Gastroesophageal sphincter (tissue), 4 donors: Measurements from ENCODE around the gene ARHGEF10L. TPM values are rescaled to one million over a fixed set of nuclear protein-coding genes. Genes with fewer than 3 reads are reported as not detected.

Experiments
- ATAC-seq: fragments of 150-250 bp; one replicate; pipeline ENCODE4 v1.9.1; 2016; ENCODE audit warnings: mild to moderate bottlenecking, moderate library complexity
- H3K27ac ChIP-seq, 4 donors: fragments of 200-600 bp; sonication (generic) in 3 of 4; 1 replicate in 3 of 4; 2 replicates in 1 of 4; pipeline ENCODE4 v1.5.1; 2016 to 2019
- H3K27me3 ChIP-seq: fragments of 200-600 bp; sonication (generic); one replicate; pipeline ENCODE4 v1.5.1; 2019
- H3K36me3 ChIP-seq, 2 donors: fragments of 200-600 bp; sonication (generic); one replicate each; pipeline ENCODE4 v1.5.1; 2019; ENCODE audit warnings: control low read depth in 1 of 2
- H3K4me1 ChIP-seq, 3 donors: fragments of 200-600 bp; sonication (generic); 1 replicate in 2 of 3; 2 replicates in 1 of 3; pipeline ENCODE4 v1.5.1; 2016 to 2019; ENCODE audit warnings: control low read depth in 2 of 3
- H3K4me3 ChIP-seq, 2 donors: fragments of 200-600 bp; sonication (generic); one replicate each; pipeline ENCODE4 v1.5.1; 2019; ENCODE audit warnings: mild to moderate bottlenecking in 1 of 2, moderate library complexity in 1 of 2
- H3K9me3 ChIP-seq, 3 donors: fragments of 200-600 bp; sonication (generic); one replicate each; pipeline ENCODE4 v1.5.1; 2017 to 2019; ENCODE audit warnings: control low read depth in 2 of 3
- EP300 ChIP-seq: sonication (generic); formaldehyde crosslinking; IDR thresholded peaks from one replicate; pipeline ENCODE4 v1.6.1; 2017; ENCODE audit warnings: antibody characterized with exemption, mild to moderate bottlenecking
- POLR2A ChIP-seq, 2 donors: fragments of 450-650 bp; IDR thresholded peaks; one replicate each; pipeline ENCODE4 v1.6.1; 2017; ENCODE audit warnings: antibody characterized with exemption in 2 of 2, mild to moderate bottlenecking in 2 of 2, moderate library complexity in 1 of 2
- POLR2AphosphoS5 ChIP-seq: sonication (generic); formaldehyde crosslinking; IDR thresholded peaks from one replicate; pipeline ENCODE4 v1.6.1; 2017; ENCODE audit warnings: antibody characterized with exemption
- WGBS, 2 donors: methylation state at CpG; one replicate each; pipeline ENCODE4 v1.1.5; 2018; ENCODE audit warnings: low coverage in 1 of 2; 5-methylcytosine and 5-hydroxymethylcytosine counted together
- total RNA-seq, 4 donors: library from RNA; depleted of rRNA; stranded (reverse); fragments of >200 nt; gene quantifications; one replicate each; pipeline ENCODE4 v1.1.0, GENCODE V29; 2016
- TF ChIP-seq, protein P1 (sequence below), 4 experiments: fragments of 200-600 bp in 2 of 4; fragments of 450-650 bp in 2 of 4; sonication (generic) in 1 of 4; IDR thresholded peaks; one replicate each; pipeline ENCODE4 v1.5.1; 2017 to 2019; ENCODE audit warnings: antibody characterized with exemption in 4 of 4, mild to moderate bottlenecking in 2 of 4, moderate library complexity in 2 of 4

The ARHGEF10L gene
- total RNA-seq, 4 donors from 2014 or later: 50.9 to 97.0 (median 80.3) TPM

DNA sequence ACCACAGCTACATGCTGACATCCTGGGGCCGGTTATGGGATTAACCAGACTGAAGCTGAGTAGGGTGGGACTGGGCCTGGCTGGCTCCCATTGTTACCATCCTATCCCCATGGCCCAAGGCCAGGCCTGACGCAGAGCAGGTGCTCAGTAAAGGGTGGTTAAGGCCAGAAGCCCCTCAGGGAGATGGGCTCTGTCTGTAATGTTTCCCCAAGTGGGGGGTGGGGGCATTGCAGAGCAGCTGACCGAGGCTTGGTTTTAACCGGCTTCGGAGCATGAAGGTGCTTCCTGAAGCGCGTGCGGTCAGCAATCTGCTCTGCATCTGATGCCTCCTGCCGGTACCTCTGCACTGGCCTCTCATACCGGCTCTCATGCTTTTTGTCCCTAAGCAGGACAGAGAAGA is 132.2 kb downstream of the ARHGEF10L start:
- ATAC-seq: no peak
- no peaks in the 10 kb centered on the region for H3K27me3 ChIP-seq
- TF ChIP-seq EP300 (no peak), POLR2A (IDR thresholded peaks at IDR 0.05) (no peak)
- 47 to 67% methylated on average over 3 to 5 of the region's 10 CpGs for WGBS, 2 donors
- no peaks in the 10 kb centered on the region for H3K9me3 ChIP-seq
- peaks cover 0 to 67% of the 10 kb centered on the region in 2 donors for H3K36me3 ChIP-seq
- H3K27ac ChIP-seq: peak overlapping the region in 2 of 4 donors; percentile 8 to 27
- H3K4me1 ChIP-seq: peaks cover 0 to 72% (median 19%) of the 10 kb centered on the region in 3 donors
- H3K4me3 ChIP-seq: no peak overlapping the region

DNA sequence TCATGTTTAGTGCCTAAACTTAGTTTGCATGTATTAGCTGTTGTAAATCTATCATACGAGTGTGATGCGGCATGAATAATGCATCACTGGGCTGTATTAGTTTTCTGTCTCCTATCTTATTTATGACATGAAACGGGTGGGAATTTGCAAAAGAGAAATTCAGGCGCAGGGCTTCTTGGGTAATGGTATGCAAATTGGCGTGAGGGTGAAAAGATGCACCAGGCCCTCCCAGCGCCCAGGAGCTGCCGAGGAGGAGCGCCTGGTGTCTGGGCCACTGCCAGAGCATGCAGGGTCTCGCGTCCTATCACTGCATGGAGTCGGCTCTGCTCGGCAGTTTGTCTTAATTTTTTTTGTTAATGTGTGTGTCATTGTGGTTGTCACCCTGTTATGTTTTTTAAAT is 132.7 kb downstream of the ARHGEF10L start:
- 47 to 66% methylated on average over 10 to 12 of the region's 12 CpGs for WGBS, 2 donors
- H3K27me3 ChIP-seq: no peaks in the 10 kb centered on the region
- no peak for ATAC-seq
- H3K4me1 ChIP-seq: peaks cover 0 to 72% (median 19%) of the 10 kb centered on the region in 3 donors
- TF ChIP-seq, protein P1, sequence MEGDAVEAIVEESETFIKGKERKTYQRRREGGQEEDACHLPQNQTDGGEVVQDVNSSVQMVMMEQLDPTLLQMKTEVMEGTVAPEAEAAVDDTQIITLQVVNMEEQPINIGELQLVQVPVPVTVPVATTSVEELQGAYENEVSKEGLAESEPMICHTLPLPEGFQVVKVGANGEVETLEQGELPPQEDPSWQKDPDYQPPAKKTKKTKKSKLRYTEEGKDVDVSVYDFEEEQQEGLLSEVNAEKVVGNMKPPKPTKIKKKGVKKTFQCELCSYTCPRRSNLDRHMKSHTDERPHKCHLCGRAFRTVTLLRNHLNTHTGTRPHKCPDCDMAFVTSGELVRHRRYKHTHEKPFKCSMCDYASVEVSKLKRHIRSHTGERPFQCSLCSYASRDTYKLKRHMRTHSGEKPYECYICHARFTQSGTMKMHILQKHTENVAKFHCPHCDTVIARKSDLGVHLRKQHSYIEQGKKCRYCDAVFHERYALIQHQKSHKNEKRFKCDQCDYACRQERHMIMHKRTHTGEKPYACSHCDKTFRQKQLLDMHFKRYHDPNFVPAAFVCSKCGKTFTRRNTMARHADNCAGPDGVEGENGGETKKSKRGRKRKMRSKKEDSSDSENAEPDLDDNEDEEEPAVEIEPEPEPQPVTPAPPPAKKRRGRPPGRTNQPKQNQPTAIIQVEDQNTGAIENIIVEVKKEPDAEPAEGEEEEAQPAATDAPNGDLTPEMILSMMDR (IDR thresholded peaks at IDR 0.05): no peak
- TF ChIP-seq POLR2A (IDR thresholded peaks at IDR 0.05): no peak
- H3K36me3 ChIP-seq: peaks cover 0 to 67% of the 10 kb centered on the region in 2 donors
- no peak overlapping the region for H3K4me3 ChIP-seq
- no peaks in the 10 kb centered on the region for H3K9me3 ChIP-seq
- peak overlapping the region in 1 of 4 donors; percentile 45 for H3K27ac ChIP-seq

DNA sequence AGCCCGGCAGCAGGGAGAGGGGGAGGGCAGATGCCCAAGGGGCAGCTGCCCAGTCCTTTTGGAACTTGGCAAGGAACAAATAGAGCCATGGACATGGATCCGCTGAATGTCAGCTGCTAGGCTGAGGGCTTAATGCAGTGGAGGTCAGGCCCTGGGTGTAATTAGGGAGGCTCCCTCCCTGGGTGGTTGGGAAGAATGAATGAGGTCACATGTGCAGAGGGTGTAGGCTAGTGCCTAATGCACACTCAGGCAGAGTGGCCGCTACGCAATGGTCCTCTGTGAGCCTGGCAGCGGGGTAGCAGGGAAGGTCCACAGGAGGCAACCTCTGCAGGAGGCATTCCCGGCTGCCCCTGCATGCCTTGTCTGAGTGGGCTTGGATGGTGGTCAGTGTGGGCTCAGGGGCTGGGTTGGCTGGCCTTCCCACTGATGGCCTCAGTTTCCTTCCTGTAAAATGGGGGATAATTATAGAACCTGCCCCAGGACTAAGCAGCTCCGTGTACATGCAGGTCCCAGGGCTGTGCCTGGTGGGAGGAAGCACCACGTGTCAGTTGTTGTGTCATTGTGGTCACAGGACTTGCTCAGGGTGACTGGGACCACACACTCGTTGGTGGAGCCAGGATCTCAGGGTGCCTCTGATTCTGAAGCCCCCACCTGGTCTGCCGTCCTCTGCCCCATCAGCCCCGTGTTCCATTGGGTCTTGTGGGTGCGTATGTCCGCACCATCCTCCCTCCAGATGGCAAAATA is 134.0 kb downstream of the ARHGEF10L start:
- H3K36me3 ChIP-seq: peaks cover 0 to 64% of the 10 kb centered on the region in 2 donors

DNA sequence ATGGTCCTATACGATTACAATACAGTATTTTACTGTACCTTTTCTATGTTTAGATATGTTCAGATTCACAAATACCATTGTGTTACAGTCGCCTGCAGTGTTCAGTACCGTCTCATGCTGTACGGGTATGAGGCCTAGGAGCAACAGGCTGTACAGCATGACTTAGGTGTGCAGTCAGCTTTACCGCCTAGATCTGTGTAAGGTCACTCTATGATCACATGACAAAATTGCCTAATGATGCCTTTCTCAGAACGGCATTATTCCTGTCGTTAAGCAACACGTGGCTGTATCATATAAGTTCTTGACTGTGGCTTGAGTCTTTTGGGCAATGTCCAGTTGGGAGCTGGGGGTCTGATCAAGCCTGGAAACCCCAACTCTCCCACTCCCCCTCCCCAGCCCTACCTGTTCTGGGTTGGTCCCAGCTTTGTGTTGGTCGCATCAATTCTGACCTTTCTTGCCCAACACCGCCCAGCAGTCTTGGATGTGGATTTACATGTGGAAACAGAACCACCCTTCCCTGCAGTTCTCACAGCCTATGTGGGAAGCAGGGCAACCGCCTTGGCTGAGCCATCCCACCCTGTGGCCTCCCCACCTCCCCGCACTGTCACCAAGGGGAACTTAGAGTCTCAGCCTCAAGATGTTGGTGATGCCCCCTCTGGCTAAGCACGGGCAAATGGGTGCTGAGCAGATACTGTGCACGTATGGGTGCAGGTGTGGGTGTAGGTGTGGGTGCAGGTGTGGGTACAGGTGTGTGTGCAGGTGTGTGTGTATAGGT is 135.4 kb downstream of the ARHGEF10L start:
- WGBS, 2 donors: 69% methylated on average over 7 to 8 of the region's 14 CpGs
- Histone ChIP-seq H3K27ac (no peak overlapping the region), H3K27me3 (no peaks in the 10 kb centered on the region), H3K4me1 (peaks cover 0 to 61% (median 19%) of the 10 kb centered on the region in 3 donors), H3K4me3 (no peak overlapping the region), H3K36me3 (peaks cover 0 to 64% of the 10 kb centered on the region in 2 donors), H3K9me3 (no peaks in the 10 kb centered on the region)
- no peak for TF ChIP-seq POLR2AphosphoS5
- TF ChIP-seq, protein P1 (IDR thresholded peaks at IDR 0.05): no peak
- TF ChIP-seq POLR2A (IDR thresholded peaks at IDR 0.05): no peak
- TF ChIP-seq EP300: no peak
- no peak for ATAC-seq

More for the DNA sequence above, 134.0 kb downstream of the ARHGEF10L start:
- H3K4me3 ChIP-seq: no peak overlapping the region
- no peak for TF ChIP-seq POLR2A (IDR thresholded peaks at IDR 0.05)
- TF ChIP-seq, protein P1 (IDR thresholded peaks at IDR 0.05): no peak
- TF ChIP-seq EP300: no peak
- TF ChIP-seq POLR2AphosphoS5: no peak
- no peaks in the 10 kb centered on the region for H3K27me3 ChIP-seq
- WGBS, 2 donors: 94% methylated on average over 3 of the region's 13 CpGs; no CpG with 5 or more reads in 1 of the 2 donors
- no peaks in the 10 kb centered on the region for H3K9me3 ChIP-seq
- H3K4me1 ChIP-seq: peaks cover 0 to 72% (median 19%) of the 10 kb centered on the region in 3 donors
- no peak for ATAC-seq
- peak overlapping the region in 2 of 4 donors; percentile 9 to 45 for H3K27ac ChIP-seq

DNA sequence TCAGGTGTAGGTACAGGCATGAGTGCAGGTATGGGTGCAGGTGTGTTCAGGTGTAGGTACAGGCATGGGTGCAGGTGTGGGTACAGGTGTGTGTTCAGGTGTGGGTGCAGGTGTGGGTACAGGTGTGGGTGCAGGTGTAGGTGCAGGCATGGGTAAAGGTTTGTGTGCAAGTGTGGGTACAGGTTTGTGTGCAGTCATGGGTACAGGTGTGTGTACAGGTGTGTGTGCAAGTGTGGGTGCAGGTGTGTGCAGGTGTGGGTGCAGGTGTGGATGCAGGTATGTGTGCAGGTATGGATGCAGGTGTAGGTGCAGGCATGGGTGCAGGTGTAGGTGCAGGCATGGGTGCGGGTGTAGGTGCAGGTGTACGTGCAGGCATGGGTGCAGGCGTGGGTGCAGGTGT is 136.2 kb downstream of the ARHGEF10L start:
- 89 to 90% methylated on average over 2 to 3 of the region's 3 CpGs for WGBS, 2 donors
- H3K27ac ChIP-seq: no peak overlapping the region
- H3K36me3 ChIP-seq: peaks cover 0 to 64% of the 10 kb centered on the region in 2 donors
- no peaks in the 10 kb centered on the region for H3K9me3 ChIP-seq
- H3K4me3 ChIP-seq: no peak overlapping the region
- no peak for ATAC-seq
- H3K4me1 ChIP-seq: peaks cover 0 to 53% (median 19%) of the 10 kb centered on the region in 3 donors
- TF ChIP-seq, protein P1 (IDR thresholded peaks at IDR 0.05): no peak
- TF ChIP-seq POLR2A (IDR thresholded peaks at IDR 0.05) (no peak), EP300 (no peak), POLR2AphosphoS5 (no peak)
- H3K27me3 ChIP-seq: no peaks in the 10 kb centered on the region
